K562 (cell line): Measurements from ENCODE around the gene B4GALT5. TPM values are rescaled to one million over a fixed set of nuclear protein-coding genes. Genes with fewer than 3 reads are reported as not detected.

Source experiments
- ATF4 ChIP-seq: fragments of 450-650 bp; formaldehyde crosslinking; IDR thresholded peaks from 2 replicates; pipeline ENCODE4 v1.4.0; 2022; ENCODE audit warnings: mild to moderate bottlenecking, moderate library complexity
- BCL6 ChIP-seq: fragments of 250-450 bp; sonication (Bioruptor Pico); IDR thresholded peaks from 2 replicates; pipeline ENCODE4 v1.4.0; 2020
- BHLHE40 ChIP-seq: IDR thresholded peaks from 2 replicates; pipeline ENCODE4 v1.6.1; 2011; ENCODE audit warnings: low read length, improper control_type of control experiment
- BRF2 ChIP-seq: IDR thresholded peaks from 3 replicates; pipeline ENCODE4 v1.6.1; 2011; ENCODE audit warnings: borderline replicate concordance, mild to moderate bottlenecking; ENCODE audit not compliant: insufficient read length, insufficient read depth
- C11orf30 ChIP-seq: fragments of 450-650 bp; IDR thresholded peaks from 2 replicates; pipeline ENCODE4 v1.6.1; 2016; ENCODE audit warnings: low read depth, mild to moderate bottlenecking
- CBX8 ChIP-seq: fragments of 200-600 bp; sonication (generic); IDR thresholded peaks from 2 replicates; pipeline ENCODE4 v1.6.1; 2012; ENCODE audit warnings: borderline replicate concordance, mixed run types, low read depth, mild to moderate bottlenecking, moderate library complexity, mixed read lengths, low read length, control low read depth, inconsistent platforms; ENCODE audit not compliant: poor library complexity, severe bottlenecking; ENCODE audit errors: extremely low read depth
- DACH1 ChIP-seq: fragments of 450-650 bp; IDR thresholded peaks from 2 replicates; pipeline ENCODE4 v1.6.1; 2018; ENCODE audit not compliant: partially characterized antibody
- ILF3 ChIP-seq: fragments of 450-650 bp; IDR thresholded peaks from 2 replicates; pipeline ENCODE4 v1.6.1; 2018; ENCODE audit warnings: antibody characterized with exemption, mild to moderate bottlenecking, moderate library complexity, borderline replicate concordance
- LEF1 ChIP-seq: fragments of 450-650 bp; IDR thresholded peaks from 2 replicates; pipeline ENCODE4 v1.6.1; 2016; ENCODE audit warnings: mild to moderate bottlenecking
- NR2C1 ChIP-seq, 2 experiments: fragments of 450-650 bp; IDR thresholded peaks; 2 replicates each; pipeline ENCODE4 v1.6.1; 2017; ENCODE audit warnings: mild to moderate bottlenecking in 2 of 2, antibody characterized with exemption in 1 of 2, inconsistent platforms in 1 of 2, missing compliant biosample characterization in 1 of 2, missing genetic modification characterization in 1 of 2
- PBX2 ChIP-seq, 2 experiments: IDR thresholded peaks in 1 of 2; conservative IDR thresholded peaks in 1 of 2; 2 replicates each; pipeline ENCODE4 v1.6.1; 2016; ENCODE audit warnings: low read depth in 2 of 2, mild to moderate bottlenecking in 1 of 2, missing compliant biosample characterization in 1 of 2, missing genetic modification characterization in 1 of 2, moderate library complexity in 1 of 2
- SMARCA5 ChIP-seq: fragments of 450-650 bp; IDR thresholded peaks from 2 replicates; pipeline ENCODE4 v1.6.1; 2016
- TAL1 ChIP-seq: fragments of 450-650 bp; IDR thresholded peaks from 2 replicates; pipeline ENCODE4 v1.6.1; 2016; ENCODE audit warnings: mild to moderate bottlenecking
- THRAP3 ChIP-seq: fragments of 450-650 bp; IDR thresholded peaks from 2 replicates; pipeline ENCODE4 v1.6.1; 2016; ENCODE audit warnings: mild to moderate bottlenecking, inconsistent platforms, borderline replicate concordance
- ZBTB8A ChIP-seq: fragments of 450-650 bp; IDR thresholded peaks from 2 replicates; pipeline ENCODE4 v1.6.1; 2018; ENCODE audit warnings: mild to moderate bottlenecking, moderate library complexity; ENCODE audit not compliant: partially characterized antibody
- ZNF23 ChIP-seq: fragments of 250-450 bp; sonication (Bioruptor Pico); IDR thresholded peaks from 2 replicates; pipeline ENCODE4 v1.4.0; 2020; ENCODE audit warnings: mild to moderate bottlenecking
- polyA plus RNA-seq, 8 experiments: library from polyadenylated mRNA; depleted of rRNA in 4 of 8; stranded (reverse) in 5 of 8; unstranded in 3 of 8; fragments of >200 nt; fragmentation: Nextera tagmentation in 2 of 8; fragmentation: Illumina TruSeq in 1 of 8; extraction: Ambion mirVana in 2 of 8; extraction: Trizol in 1 of 8; gene quantifications; 2 replicates each; pipeline versions ENCODE4 v1.2.1 to v1.2.3, GENCODE V29; 2011 to 2014; ENCODE audit warnings: inconsistent platforms in 1 of 8, missing spikeins in 1 of 8
- total RNA-seq, 7 experiments: library from RNA; depleted of rRNA in 6 of 7; stranded (reverse); fragments of >200 nt in 6 of 7; fragmentation: Illumina TruSeq in 2 of 7; extraction: Trizol in 2 of 7; gene quantifications; 2 replicates each; pipeline versions ENCODE4 v1.2.1 to v1.2.3, GENCODE V29; 2011 to 2021; ENCODE audit warnings: low replicate concordance in 1 of 7
- TF ChIP-seq, protein P1 (sequence below): IDR thresholded peaks from 2 replicates; pipeline ENCODE4 v1.6.1; 2012; ENCODE audit warnings: low read depth, low read length, improper control_type of control experiment, borderline replicate concordance
- TF ChIP-seq, protein P2 (sequence below): fragments of 250-450 bp; sonication (Bioruptor Pico); IDR thresholded peaks from 2 replicates; pipeline ENCODE4 v1.4.0; 2020

B4GALT5 gene
- total and polyA plus RNA-seq, 9 of the 15 experiments (the other 6 are each of a cell fraction or from before 2014, with no cell fraction given), result 8.5 to 32.6 (median 23.4) TPM

DNA sequence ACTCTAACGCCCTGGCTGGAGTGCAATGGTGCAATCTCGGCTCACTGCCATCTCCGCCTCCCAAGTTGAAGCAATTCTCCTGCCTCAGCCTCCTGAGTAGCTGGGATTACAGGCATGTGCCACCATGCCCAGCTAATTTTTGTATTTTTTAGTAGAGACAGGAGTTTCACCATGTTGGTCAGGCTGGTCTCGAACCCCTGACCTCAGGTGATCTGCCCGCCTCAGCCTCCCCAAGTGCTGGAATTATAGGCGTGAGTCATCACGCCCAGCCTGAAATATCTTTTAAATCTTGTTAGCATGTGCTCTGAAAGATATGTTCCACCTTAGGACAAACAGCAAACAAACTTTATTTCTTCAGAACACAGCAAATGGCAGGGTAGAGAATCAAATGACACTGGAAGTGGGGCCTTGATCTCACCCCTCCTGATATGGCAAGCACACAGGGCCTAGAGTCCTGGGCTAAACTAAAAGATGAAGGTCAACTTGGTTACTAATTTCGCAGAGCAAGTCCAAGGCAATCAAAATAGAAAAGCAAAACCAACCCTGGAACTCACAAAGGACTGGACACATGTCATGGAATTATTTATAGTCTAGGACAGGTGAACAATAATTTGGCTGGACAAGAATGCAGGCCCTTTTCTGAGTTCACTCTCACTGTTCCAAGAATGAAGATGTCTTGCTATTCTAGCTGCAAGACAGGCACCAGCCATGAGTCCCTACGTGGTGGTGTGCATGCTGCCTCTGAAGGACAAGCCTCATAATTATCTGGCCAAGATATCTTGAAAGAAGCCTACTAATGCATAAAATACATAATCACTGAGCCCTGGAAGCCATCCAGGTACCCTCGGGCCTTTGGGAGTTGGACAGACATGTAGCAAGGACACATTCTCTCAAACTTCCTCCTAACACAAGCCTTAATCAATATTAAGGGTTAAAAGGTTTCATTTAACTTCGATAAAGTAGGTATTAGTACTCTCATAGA, 35.6 kb downstream of the B4GALT5 start (continued):
- TF ChIP-seq DACH1 (peak; percentile 57), SMARCA5 (no peak; the same call in 1 of the 2 replicates), ILF3 (no peak), BCL6 (CRISPR knock-in tag) (no peak), BHLHE40 (0 out of 2 replicates have a peak, but pooled peaks have one; percentile 19), C11orf30 (no peak; the same call in 1 of the 2 replicates), PBX2 (CRISPR knock-in tag; IDR thresholded peaks at IDR 0.05; ENCODE audit: low read depth) (no peak), PBX2 (tag; conservative IDR thresholded peaks at IDR 0.05; ENCODE audit: low read depth) (0 out of 2 replicates have a peak, but pooled peaks have one; percentile 18), ATF4 (no peak), THRAP3 (no peak), NR2C1 (IDR thresholded peaks at IDR 0.05) (no peak), NR2C1 (tag; IDR thresholded peaks at IDR 0.05) (no peak), ZNF23 (CRISPR knock-in tag) (no peak), CBX8 (no peak), LEF1 (peak; percentile 36; the same call in 1 of the 2 replicates), BRF2 (no peak), TAL1 (peak; percentile 48), ZBTB8A (no peak)
- TF ChIP-seq, protein P1, sequence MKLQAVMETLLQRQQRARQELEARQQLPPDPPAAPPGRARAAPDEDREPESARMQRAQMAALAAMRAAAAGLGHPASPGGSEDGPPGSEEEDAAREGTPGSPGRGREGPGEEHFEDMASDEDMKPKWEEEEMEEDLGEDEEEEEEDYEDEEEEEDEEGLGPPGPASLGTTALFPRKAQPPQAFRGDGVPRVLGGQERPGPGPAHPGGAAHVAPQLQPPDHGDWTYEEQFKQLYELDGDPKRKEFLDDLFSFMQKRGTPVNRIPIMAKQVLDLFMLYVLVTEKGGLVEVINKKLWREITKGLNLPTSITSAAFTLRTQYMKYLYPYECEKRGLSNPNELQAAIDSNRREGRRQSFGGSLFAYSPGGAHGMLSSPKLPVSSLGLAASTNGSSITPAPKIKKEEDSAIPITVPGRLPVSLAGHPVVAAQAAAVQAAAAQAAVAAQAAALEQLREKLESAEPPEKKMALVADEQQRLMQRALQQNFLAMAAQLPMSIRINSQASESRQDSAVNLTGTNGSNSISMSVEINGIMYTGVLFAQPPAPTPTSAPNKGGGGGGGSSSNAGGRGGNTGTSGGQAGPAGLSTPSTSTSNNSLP, result no peak
- TF ChIP-seq, protein P2, sequence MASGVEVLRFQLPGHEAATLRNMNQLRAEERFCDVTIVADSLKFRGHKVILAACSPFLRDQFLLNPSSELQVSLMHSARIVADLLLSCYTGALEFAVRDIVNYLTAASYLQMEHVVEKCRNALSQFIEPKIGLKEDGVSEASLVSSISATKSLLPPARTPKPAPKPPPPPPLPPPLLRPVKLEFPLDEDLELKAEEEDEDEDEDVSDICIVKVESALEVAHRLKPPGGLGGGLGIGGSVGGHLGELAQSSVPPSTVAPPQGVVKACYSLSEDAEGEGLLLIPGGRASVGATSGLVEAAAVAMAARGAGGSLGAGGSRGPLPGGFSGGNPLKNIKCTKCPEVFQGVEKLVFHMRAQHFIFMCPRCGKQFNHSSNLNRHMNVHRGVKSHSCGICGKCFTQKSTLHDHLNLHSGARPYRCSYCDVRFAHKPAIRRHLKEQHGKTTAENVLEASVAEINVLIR, result no peak
